Fibroblast of peridontal ligament (primary cell): Measurements from ENCODE around the gene TEX261.

Experiments used
- DNase-seq: peaks from one replicate; pipeline ENCODE4 v3.0.0-alpha.2; 2010; ENCODE audit errors: extremely low read depth

Gene TEX261

DNA sequence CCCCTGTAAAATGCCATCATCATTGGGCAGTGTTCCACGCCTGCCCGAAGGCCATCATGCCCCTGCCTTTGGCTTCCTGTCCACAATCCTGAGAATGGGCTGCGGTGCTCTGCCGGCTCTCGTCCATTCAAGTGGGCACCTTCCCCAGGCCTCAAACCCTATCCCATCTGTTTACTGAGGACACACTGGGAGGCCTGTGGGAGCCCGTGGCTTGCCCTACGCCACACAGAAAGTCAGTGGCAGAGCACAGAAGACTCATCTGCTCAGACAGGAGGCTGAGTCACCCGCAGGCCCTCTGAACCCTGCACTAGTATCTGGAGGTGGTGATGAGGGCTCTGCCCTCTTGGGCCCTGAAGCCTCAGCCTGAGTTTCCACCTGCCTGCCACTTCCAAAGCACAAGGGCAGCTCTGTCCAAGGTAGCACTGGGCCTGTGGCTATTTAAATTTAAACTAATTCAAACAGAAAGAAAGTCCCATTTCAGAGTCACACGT, 35.4 kb downstream of the TEX261 start:
- DNase-seq = no peak

DNA sequence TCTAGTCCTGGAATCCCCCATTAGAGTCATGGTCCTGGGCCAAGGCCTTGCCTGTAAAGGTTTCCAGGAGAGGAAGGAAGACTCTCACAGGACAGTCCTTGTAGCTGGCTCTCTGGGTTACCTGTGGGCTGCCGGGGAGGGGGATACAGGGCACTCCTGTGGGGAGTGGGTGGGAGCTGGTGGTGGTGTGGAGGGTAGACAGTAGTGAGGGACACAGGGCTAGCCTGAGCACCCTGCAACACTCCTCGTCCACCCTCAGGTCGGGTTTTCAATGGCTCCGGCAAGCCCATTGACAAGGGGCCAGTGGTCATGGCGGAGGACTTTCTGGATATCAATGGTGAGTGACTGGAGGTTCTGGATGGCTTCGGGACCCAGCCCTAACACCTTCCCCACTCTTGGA, 35.9 kb downstream of the TEX261 start:
- no peak for DNase-seq

GRCh38 chr2:70957798-70958197, 36.9 kb downstream of the TEX261 start:
- no peak for DNase-seq

DNA sequence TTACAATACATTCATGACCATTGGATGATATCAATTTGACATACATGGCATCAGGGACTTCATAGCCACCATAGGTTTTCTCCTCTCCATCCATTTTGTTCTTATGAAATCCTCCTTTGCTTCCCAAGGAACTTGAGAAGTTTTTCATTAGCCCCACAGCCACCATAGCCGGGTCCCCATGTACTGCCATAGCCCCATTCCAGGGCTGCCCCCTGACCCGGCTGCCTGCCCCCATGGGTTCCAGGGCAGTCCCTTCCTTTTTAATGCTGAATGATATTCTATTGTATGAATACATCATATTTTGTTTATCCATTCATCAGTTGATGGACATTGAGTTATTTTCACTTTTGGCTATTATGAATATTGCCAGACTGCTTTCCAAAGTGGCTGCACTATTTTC, 38.5 kb downstream of the TEX261 start:
- no peak for DNase-seq

DNA sequence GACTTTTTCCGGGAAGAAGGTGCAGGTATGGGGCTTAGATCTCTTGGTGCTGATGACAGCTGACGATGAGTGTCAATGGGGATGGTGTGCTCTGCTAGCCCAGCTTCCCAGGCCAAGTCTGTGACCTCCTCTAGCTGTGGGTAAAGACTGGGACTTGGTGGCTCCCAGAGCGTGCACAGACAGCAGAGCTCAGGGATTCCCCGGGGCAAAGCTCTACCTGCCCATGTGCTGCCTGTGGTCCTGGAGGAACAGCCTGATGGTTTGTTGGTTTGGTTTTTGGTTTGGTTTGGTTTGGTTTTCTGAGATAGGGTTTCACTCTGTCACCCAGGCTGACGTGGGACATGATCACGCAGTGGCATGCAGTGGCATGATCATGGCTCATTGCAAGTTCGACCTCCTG, 39.8 kb downstream of the TEX261 start:
- no peak for DNase-seq

GRCh38 chr2:70949086-70949485, 45.6 kb downstream of the TEX261 start:
- DNase-seq = no peak

DNA sequence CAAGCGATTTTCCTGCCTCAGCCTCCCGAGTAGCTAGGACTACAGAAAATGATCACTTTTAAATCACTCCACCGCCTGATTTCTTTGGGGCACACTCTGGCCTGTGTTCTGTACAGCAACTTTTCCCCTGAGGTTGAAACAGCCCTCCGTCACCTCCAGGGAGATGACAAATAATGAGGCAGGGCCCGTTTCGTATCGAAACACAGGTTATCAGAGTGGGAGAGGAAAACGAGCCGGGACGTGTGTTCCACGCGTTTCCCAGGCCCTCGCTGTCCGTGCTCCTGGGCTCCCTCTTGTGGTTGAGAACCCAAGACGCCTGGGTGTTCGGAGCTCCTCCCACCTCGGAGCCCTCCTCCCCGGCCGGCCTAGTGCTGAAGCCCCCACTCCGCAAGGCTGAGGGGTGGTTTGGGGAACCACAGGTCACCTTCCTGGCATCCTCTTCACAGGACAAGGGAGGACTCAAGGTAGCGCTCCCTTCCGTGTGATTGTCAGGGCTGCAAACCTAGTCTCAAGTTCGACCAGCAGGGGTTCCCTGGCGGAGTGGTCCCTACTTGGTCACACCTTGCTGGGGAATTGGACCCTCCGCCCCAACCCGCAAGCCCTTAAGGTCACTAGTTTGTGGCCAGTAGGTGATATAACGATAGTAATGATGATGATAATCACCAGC, 46.2 kb downstream of the TEX261 start:
- DNase-seq = peak; percentile 73

DNA sequence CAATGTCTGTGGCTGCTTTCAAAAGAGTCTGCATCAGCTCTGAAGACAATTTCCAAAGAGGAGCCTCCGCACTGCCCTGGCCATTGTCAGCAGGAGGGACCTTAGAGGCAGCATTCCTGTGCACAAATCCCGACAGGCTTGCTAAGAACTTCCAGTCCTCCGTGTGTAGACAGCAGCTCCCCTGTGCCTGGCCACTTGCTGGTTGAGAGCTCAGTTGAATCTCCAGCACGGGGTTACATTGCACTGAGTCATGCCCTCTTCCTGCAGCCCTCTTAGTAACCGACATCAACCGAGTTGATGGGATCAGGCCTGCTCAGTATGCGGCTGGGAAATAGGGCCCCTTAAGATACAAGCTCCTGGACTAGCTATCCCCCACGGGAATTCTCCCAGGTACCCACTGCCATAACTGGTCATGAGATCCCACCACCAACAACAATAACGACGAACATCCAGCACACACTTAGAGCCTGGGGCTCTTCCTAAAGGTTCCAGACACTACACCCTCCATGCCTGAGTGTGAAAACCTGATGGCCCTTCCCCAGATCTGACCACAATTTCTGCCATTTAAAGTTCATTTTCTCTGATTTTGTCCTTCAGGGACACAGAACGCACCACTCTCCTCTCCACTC, 47.0 kb downstream of the TEX261 start:
- peak; percentile 27 for DNase-seq

DNA sequence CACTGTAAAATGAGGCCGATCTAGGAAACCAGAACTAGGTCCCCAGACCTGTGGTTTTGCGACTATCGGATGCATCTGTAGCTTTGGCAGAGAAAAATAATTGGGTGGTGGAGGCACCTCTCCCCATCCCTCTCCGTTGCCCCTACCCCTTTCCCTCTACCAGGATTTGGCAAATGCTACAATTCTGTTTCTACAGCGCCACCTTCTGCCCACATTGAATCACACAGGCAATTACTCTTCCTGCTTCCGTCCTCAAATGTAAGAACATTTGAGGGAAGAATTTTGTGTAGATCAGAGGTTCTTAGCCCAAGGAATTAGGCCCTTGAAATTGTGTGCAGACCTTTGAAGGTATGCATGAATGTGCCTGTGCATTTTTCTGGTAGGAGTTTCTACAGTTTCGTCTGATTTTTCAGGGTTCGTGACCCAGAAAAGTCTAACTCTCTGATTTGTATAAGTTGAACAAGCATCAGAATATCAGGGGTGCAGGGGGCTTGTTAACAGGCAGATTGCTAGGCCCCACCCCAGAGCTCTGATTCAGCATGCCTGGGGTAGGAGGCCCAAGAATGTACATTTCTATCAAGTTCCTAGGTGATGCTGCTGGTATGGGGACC, 47.7 kb downstream of the TEX261 start:
- peak; percentile 71 for DNase-seq

DNA sequence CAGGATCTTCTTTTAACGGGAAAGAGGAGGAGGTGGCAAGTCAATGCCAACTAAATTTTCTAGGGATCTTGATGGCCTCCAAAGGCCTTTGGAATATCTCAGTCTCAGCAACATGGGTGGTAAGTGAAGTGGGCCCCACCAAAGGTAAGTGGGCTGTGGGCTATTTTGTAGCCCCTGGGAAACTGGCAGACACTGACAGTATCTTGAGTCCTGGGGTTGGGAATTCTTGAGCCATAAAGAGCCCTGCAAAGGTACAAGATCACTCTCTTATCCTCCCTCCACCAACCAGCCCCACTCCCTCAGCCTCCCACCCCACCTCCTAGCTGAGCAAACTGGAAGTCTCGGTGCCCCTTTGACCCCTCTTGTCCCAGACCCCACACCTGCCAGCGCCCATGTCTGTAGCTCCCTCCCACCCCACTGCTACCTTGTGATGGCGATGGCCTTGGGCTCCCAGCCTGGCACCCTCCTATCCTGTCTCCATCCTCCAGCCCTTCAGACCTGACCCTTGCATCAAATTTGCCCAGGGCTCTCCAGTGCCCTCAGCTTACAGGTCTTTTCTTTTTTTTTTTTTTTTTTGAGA, 50.5 kb downstream of the TEX261 start:
- no peak for DNase-seq

GRCh38 chr2:70943205-70943871, 51.3 kb downstream of the TEX261 start:
- DNase-seq = no peak

GRCh38 chr2:70942396-70943204, 52.1 kb downstream of the TEX261 start:
- DNase-seq = peak; percentile 40

DNA sequence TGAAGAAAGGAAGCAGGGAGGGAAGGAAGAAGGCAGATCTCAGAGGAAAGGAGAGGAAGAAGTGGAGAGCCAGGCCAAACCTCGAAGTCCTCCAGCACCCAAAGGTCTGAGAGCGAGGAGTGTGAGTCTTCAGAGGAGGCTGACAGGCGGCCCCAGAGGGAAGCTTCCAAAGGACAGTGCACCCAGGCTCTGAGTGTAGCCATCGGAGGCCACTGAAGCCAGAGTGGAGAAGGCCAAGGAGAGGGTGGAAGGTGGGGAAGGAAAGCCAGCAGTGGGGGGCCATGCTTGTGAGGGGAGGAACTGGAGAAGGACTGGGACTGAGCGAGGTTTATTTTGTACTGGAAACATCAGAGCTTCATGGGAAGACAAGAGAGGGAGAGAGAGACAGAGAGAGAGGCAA, 53.0 kb downstream of the TEX261 start:
- no peak for DNase-seq

DNA sequence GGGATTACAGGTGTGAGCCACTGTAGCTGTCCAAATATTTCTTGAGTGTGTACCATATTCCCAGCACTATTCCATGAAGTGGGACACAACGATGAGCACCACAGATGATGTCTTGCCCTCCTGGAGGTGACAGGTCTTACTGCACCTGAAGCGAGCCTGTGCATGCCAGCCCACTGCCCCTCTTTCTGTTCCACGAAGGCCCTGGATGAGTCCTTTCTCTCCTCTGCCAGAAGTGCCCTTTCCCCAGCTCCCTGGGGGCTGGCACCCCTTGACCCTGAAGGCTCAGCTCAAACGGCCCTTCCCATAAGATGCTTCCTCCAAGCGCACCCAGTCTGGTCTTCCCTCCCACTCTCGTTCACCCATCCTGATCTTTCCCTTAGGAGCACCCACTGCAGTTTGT, 53.5 kb downstream of the TEX261 start:
- no peak for DNase-seq

GRCh38 chr2:70939839-70940580, 54.7 kb downstream of the TEX261 start:
- DNase-seq = no peak

GRCh38 chr2:70939001-70939838, 55.5 kb downstream of the TEX261 start:
- DNase-seq = no peak

DNA sequence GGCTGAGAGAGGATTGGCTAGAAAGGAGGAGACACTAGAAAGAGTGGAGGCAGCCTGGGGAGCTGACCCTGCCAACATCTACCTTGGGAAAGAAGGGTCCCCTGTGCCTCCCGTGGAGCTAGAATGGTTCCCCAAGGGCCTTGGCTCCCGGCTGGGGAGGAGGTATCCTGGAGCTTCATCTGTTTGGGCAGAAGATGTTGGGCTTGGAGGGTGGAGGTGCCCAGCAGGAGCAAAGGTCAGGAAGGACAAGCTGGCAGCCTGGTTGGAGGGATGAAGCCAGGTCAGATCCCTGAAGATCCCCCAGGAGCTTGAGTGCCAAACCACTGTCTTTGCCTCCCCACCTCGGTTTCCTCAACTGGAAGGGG, 56.1 kb downstream of the TEX261 start:
- no peak for DNase-seq

GRCh38 chr2:70937866-70938585, 56.6 kb downstream of the TEX261 start:
- no peak for DNase-seq
